Measurements from ENCODE around the gene OSBPL1A.

OSBPL1A gene

DNA sequence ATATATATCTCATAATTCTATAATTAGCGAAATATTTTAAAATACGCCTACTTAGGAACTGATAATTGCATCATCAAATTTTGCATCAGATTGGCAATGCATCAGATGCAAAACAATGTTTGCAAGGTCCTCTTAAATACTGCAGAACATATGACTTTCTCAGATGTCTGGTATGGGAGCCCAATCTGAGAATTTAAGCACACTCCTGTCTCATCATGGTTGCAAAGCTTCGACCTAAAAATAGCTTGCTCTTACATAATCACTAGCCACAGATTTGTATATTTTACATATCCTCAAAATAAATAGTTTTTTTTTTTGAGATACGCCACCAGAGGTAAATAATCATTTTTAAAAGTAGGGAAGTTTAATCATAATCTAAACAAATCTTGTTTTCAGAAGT is 135.5 kb downstream of the OSBPL1A start:
- DNase-seq, result no peak

DNA sequence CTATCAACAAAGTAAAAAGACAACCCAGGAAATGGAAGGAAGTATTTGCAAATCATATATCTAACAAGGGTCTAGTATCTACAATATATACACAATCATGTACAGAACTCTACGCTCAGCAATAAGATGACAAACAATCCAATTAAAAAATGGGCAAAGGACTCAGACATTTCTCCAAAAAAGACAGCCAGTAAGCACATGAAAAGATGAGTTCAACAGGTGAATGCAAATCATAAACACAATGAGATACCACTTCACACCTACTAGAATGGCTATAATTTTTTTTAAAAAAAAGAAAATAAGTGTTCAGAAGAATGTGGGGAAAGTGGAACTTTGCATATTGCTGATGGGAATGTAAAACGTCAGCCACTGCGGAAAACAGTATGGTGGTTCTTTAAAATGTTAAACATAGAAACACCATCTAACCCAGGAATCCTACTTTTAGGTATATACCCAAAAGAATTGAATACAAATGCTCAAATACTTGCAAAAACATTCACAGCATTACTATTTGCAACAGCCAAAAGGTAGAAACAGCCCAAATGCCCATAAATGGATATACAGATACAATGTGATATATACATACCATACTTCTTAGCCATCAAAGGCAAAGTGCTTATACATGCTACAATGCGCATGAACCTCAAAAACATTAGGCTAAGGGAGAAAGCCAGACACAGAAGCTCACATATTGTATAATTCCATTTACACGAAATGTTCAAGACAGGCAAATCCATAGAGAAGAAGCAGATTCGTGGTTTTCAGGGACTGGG is 137.6 kb downstream of the OSBPL1A start:
- no peak for DNase-seq

DNA sequence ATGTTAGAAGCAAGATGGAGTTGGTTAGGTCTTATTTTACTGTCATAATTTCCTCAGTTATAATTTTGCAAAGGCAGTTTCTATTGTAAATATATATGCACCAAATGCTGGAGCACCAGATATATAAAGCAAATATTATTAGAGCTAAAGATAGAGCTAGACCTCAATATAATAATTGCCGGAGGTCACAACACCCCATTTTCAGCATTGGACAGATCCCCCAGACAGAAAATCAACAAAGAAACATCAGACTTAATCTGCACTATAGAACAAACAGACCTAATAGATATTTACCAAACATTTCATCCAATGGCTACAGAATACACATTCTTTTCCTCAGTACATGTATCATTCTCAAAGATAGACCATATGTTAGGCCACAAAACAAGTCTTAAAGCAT is 143.6 kb downstream of the OSBPL1A start:
- DNase-seq, result no peak

DNA sequence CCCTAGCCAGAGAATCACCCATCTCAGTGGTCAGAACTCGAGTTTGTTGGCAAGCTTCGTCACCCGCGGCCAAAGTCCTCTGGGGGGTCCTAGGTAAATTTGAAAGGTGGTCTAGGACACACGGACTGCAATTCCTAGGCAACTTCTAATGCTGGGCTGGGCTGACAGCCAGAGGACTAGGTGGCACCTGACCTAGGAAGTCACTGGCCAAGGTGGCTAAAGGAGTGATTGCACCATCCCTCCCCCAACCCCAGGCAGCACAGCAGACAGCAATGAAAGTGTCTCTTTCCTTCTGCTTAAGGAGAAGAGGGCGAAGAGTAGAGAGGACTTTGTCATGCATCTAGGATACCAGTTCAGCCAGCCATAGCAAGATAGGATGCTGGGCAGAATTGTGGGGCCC is 147.9 kb downstream of the OSBPL1A start:
- DNase-seq, result no peak

DNA sequence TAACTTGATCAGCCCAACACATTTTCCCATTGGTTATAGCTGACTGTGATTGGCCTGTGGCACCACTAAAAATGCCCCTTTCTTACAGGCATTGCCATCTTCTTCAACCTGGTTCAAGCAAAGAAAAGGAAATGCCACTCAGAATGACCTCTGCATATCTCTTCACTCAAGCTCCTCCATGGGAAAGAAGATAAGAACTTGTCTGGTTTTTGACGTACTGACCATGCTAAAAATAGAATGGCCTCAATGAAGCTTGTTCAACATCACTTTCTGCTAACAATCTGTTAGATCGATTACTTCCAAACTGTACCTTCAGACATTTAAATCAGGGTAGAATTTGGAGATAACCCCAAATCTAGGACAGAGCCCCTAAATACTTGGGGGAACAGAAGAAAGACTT is 149.3 kb downstream of the OSBPL1A start:
- no peak for DNase-seq

DNA sequence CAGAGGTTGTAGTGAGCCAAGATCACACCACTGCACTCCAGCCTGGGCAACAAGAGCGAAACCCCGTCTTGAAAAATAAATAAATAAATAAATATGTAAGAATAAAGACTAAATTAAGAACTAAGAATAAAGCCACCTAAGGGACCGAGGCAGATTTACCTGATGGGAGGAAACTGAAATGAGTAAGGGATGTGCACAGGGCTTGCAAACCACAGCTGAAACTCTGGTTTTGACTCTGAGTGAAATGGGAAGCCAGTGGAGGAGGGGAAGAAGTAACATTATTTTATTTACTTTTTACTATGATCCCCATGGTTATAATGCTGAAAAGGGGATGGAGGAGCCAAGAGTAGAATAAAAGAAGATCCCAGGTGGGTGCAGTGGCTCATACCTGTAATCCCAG is 151.5 kb downstream of the OSBPL1A start:
- DNase-seq, result no peak

DNA sequence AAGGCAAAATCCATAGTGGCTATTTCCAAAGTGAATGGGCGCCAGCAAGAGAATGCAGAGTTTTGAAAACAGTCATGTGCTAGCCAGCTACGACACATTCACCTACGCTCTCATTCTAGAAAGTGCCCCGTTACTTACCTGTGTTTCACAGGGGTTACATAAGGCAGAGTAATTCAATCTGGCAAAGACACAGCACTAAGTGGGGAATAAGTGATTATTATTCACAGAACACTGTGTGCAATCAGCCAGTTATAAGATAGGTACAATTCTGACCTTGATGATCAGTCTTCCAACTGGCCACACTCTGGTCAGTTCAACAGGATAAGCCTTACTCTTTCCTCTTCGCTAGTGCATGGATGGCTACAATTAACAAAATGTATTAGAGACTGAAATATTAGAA is 152.9 kb downstream of the OSBPL1A start:
- no peak for DNase-seq

DNA sequence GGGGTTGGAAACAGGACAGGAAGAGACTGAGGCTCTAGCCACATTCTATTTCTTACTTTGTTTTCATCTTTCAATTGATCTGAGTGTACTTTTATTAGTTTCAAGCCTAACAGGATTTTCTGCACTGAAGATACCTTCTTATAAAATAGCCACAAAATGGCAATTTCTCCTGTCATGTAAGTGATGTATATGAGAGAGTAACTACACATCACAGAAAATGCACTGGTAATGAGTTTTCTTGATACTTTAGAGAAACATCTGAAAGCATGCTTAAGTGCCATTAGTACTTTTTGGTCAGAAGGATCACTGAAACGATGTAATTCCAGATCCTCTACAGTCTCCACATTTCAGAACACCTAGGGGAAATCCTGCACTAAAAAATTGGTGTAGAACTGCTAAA is 153.9 kb downstream of the OSBPL1A start:
- no peak for DNase-seq

DNA sequence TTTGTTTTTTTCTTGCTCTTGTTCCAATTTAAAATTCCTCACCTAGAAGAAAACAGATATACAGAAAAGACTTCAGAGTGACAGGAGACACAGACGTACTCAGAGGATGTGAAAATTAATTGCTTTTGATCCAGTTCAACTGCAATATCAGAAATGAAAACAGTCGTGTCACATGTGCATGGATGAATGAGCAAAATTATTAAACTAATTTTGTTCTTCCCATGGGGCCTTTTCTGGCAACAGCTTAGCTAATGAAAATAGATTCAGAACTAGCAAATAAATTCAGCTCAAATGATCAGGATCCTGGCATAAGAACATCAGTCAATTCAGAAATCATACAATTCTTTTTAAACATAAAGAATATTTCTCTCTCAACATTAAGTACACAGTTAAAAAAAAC is 158.3 kb downstream of the OSBPL1A start:
- DNase-seq, result no peak

DNA sequence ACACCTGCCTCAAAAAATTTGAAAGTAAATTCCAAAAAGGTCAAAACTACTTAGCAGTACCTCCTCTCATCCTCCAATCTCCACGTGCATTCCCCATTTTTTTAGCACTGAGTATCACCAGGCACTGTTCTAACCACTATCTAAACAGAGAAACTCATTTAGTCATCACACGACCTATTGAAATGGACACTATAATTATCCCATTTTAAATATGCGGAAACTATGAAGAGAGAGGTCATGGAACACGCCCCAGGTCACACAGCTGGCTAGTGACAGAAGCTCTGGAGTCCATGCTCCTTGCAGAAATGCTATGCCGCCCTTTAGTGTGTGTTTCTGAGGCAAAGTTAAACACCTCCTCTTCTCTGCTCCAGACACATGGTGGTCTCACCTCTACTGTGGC is 159.2 kb downstream of the OSBPL1A start:
- DNase-seq, result no peak

DNA sequence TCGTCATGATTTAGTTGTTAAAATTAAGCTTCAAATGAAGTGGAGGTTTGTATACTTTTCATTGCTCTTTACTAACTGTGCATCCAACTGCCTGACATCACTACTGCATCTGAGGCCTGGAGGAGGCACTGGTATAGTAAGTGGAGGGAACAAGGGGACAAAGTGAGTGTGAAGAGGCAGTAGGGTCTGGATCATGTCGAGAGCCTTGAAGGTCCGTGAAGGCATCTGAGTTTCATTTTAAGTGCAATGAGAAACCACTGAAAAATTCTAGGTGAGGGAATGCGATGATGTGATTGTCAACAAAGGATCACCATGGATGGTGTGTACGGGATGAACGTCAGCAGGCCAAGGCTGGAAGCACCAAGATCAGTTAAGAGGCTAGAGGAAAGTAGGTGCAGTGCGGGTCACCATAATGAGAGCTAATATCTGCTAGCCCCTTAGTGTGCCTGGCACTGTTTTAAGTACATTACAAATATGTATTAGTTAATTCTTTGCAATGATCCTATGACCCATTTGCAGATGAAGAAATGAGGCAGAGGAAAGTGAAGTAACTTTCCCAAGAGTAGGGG is 162.7 kb downstream of the OSBPL1A start:
- no peak for DNase-seq

DNA sequence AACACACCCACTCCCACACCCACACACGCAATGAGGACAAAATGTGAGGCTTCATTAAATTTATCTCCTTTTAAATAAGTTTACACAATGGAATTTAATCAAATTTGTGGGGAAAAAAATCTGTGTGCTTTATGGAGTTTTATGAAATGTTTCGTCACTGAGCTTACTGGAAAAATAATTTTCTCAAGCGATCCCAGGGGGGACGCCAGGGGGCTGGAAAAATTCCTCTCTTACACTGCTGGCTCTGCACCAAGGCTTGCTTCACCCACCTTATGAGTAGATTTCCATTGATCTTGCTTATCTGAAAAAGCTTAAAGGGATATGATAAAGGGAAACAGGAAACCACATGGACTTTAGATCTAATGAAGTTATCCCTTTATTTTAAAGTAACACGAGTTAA is 163.3 kb downstream of the OSBPL1A start:
- DNase-seq, result no peak

DNA sequence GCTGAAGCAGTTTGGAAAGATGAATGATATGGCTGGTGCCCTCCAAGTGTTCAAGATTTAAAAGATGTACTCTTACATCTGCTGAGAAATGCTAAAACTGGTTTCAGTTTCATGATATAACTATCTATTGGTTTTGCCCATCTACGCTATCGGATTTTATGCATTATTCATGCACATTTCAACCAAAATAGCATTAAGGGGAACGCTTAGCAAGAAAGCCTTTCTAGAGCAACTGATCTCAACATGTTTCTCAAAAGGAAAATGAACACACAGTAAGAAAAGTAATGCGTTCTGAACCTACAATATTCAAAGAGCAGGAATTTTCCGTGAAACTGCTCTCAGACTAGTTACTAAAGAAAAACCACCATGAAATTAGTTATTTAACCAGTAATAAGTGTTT is 164.8 kb downstream of the OSBPL1A start:
- no peak for DNase-seq

DNA sequence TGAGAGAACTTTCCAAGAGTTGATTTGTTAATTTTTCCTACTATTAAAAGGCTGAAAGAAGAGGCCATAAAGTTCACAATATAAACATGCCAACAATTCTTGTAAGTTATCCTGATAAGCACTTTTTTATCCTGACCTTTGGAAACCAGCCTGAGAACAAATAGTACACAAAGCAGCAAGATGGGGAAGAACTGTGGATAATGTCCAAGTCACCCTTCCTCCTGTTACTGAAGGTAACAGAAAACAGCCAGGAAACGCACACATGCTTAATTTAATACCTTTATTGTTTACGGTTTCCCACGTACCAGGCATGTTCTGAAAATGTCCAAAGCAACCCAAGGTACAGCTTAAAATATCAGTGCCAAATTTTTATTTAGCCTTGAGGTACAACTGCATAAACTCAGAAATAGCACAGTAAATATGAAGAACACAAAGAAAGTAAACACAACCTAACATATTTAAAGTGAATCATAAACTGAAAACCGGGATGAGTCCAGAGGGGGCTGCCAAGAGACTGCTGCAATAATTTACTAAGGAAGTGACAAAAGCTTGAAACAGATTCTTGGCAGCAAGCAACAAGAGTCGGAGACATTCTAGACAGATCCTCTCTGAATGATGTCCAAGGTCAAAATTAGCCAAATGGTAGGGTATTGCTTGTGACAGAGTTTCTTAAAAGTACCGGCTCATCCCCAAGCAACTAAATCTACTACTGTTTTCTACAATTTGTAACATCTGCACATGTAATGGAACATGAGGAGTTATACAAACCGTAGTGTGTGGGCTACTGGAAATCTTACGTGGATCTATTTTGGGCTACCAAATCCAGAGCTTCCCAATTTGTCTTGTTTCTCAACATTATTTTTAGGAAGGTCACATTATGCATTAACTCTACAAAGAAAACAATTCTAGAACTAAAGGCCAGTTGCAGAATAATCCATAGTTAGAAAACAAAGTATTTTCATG is 165.6 kb downstream of the OSBPL1A start:
- DNase-seq, result no peak

DNA sequence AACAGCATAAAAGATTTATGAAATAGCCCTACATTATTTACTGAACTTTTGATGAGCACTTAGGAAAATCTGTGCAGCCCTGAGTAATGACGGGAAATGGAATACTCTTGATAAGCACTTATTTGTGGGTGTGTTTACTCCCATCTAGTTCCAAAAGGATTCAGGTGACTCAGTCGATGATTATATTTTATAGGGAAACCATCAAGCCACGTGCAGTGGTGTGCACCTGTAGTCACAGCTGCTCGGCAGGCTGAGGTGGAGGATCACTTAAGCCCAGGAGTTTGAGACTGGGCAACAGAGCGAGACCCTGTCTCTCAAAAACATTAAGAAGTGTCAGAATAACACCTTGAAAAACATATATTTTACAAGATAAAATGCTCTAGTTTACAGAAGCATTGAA is 166.9 kb downstream of the OSBPL1A start:
- DNase-seq, result no peak

DNA sequence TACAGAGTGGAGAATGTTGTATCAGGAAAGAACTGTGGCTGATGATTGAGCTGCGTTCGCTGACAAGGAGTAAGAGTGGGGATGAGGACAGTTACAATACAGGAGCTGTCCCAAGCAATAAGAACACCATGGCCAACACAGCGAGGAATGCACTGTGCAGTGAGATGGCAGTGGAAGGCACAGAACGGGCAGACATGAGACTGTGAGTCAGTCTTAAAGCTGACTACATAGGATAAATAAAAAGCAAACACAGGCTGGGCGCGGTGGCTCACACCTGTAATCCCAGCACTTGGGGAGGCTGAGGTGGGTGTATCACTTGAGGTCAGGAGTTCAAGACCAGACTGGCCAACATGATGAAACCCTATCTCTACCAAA is 169.0 kb downstream of the OSBPL1A start:
- no peak for DNase-seq

DNA sequence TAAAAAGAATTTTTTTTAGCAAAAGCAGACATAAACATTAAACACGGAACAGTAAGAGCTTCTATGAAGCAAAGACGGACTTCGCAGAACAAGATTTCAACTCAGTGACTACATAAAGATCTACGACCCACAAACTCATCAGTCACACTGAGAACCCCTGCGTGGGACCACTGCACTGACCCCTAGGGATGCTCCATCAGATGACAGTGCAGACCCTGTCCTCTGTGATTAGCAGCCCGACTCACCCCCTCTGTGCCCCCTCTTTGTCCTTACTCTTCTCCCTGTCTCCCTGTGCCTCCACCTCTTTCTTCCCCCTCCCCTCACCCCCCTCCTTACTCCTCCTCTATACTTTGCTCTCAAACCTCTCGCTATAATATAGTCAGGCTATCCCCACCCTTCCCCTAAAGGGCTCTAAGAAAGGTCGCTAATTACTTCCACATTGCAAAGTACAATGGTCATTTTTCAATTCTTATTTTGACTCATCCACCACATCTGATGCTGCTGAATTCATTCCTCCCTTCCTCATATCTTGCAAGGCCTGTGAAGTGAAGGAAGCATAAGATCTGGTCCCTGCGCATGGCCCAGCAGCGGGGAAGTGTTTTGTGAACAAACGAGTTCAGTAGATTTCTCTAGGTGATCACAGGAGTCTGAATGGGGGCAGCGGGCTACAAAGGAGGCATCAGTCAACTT is 169.5 kb downstream of the OSBPL1A start:
- DNase-seq, result no peak

DNA sequence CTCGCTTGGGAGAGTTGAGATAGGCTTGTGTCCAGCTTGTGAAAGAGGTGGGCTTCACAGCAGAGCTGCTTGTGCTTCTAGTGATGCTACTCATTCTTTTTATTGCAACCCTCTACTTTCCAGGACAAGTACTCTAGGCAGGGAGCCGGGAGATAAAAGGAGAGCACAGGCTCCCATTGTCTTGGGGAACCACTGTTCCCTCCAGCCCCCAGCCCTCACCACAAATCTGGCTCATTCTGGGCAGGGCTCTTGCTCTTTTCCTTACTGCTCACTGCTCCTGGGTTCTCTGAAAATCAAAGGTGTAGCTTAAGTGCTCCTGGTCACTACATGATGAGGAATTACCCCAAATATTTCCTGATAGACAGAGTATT is 177.3 kb downstream of the OSBPL1A start:
- no peak for DNase-seq

DNA sequence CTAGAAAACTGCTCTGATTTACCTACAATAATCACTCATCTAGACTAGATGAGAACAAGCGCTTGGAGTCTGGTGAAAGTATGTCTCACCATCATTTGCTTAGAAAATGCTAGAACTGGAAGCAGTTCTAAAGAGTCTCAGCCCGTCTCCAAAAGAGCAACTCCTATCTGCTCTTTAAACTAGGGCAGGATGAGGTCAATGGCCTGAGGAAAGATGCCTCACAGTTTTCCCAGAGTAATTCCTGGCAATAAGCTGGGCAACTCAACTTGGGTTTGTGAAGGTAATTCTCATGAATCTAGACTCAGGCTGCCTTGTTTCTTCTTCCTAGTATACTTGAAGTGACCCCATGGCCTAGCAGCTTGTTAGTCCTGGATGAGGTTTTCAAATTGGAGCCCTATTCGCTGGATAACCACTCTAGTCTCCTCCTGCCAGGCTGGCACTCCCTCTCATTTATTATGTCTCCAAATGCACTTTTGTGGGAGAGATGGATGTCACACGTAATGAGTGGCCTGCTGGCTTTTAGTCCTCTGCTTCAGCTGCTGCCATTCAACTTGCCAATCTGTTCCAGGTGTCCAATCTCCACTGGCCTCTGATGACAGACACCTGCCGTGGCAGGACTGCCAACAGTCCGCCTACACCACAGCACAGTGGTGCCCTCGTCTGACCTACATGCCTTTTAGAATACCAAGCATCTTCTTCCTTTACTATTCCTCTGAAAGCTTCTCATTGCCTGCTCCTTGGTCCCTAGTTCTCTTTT is 177.9 kb downstream of the OSBPL1A start:
- no peak for DNase-seq

DNA sequence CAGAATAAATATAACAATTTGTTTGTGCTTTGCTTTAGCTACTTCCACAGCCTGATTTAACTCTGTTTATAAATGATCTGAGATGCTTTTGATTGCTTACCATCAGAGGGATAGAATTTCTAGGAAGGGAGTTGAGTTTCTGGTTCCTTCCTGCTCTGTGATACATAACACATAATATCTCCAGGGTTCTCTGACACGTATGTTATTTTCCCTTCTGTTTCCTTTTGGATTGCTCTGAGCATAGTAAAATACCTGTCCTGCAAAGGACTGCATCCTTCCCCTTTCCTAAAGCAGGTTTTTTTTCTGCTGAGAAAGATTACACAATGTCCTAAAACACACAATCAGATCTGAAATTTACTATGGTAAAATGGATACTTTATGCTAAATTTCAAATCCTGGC is 182.7 kb downstream of the OSBPL1A start:
- no peak for DNase-seq

DNA sequence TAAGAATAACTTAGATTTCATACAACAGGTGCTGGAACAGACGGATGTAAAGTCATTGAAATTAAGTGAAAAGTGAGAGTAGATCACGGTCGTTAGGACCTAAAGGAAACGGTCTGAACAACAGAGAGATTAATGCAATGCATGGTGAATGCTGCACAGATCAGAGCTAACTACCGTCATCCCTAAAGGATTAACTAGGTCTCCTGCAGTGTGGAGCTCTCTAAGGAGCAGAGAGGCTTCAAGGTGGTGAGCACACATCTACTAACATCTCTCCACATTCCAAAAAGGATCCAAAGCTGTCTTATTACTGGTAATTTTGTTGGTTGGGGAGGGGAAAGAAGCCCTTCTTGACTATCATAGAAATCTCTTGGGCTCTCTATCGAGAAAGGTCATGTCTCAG is 183.5 kb downstream of the OSBPL1A start:
- no peak for DNase-seq

DNA sequence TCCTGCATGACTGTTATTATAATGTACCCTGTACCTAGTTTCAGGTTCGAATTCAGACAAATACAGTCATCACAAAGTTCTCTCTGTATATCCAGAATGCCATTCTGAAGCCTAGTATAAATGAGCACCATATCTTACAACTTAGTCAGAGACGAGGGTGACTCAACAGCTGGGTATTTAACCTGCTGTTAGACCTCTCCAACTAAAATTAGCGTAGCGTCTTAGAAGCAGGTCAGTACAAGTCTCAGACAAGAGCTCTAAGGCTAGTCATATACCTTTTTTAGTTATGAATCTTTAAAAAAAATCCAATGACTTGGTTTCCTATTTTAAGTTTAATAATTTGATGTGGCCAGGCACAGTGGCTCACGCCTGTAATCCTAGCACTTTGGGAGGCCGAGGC is 184.7 kb downstream of the OSBPL1A start:
- no peak for DNase-seq

DNA sequence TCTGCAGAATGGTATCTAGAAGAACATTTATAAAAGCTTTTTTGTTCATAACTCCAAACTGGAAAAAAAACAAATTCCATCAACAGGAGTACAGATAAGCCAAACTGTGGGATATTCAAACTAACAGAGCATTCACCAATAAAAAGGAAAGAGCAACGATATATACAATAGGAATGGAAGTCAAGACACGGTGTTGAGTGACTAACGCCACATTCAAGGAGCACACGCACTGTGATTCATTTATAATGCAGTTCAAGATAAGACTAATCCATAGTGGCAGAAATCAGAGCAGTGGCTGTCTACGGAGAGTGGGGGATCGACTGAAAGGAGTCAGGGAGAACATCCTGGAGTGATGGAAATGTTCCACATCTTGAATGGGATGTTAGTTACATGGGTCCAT is 188.1 kb downstream of the OSBPL1A start:
- DNase-seq, result no peak

Measured in CD4-positive, alpha-beta T cell treated with Interleukin-12 subunit alpha and Interleukin-12 subunit beta, for 1 hour (primary cell).